ENCODE data around the gene DUSP10.

The DUSP10 gene

DNA sequence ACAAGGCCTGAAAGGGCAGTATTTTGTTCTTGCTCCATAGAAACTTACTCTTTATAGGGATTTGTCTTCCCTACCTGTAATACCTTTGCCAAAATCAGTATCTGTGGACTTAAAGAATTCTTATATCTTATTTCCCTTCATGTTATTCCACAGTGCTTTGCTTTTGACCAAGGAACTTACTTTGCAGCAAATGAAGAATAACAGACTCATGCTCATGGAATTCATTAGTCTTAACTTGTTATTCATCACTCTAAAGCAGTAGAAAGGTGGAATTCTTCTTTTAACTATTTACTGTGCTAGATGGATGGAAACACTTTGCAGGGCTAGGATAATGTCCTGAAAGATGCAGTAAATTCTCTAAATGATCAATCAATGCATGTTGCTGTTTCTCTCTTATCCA lies 45.9 kb downstream of the DUSP10 start:
- TF ChIP-seq POLR2A (IDR thresholded peaks at IDR 0.05; ENCODE audit: low read depth, low read length): no peak
- DNase-seq (ENCODE audit: insufficient read length, low spot score): no peak
- FAIRE-seq: peak; percentile 83

DNA sequence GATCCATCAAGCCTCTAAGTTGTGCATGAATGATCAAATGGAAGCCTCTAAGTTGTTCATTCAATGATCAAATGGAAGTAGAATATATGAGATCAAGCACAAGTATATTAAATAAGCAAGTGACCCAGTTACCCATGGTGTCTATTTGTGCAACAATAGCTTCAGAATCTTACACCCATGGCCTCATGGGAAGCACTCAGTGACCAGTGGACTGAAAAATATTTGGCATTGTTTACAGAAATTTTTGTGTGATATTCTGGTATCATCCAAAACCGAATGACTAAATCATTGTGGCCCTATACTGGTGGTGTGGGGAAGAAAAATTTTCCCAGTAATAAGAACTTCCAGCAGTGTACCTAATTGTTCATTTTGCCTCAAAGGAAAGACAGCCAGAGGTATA lies 46.6 kb downstream of the DUSP10 start:
- FAIRE-seq: no peak
- TF ChIP-seq POLR2A (IDR thresholded peaks at IDR 0.05; ENCODE audit: low read depth, low read length): no peak
- DNase-seq (ENCODE audit: insufficient read length, low spot score): no peak

DNA sequence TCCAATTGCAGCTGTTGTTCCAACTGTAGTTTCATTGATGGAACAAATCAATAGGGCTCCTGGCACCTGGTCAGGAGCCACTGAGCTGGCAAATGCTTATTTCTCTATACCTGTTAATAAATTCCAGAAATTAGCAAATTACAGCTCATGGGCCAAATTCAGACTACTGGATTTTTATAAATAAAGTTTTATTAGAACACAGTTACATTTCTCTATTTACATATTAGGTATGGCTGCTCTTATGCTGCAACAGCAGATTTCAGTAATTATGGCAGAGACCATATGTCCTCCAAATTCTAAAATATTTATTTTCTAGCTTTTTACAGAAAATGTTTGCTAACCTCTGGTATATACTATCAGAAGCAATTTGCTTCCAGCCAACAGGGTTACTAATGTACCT lies 47.8 kb downstream of the DUSP10 start:
- FAIRE-seq: no peak
- TF ChIP-seq POLR2A (IDR thresholded peaks at IDR 0.05; ENCODE audit: low read depth, low read length): no peak
- DNase-seq (ENCODE audit: insufficient read length, low spot score): no peak

DNA sequence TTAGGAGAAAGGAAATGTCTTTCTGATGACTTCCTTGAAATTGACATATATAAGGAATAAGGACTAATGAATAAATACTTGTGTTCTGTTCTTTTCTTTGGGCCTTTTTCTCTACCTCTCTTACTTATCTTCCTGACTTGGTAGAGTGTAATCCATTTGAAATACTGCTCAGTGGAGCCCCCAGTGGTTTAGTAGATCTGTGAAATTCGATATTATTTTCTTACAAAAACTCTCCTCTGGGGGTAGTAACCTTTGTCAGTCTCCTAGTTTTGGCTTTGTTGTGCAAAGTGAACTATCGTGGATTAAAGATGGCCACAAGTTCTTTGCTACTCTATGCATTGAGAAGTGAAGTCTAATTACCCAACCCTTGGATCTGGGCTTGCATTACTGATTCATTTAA lies 48.8 kb downstream of the DUSP10 start:
- no peak for FAIRE-seq
- TF ChIP-seq POLR2A (IDR thresholded peaks at IDR 0.05; ENCODE audit: low read depth, low read length): no peak
- no peak for DNase-seq (ENCODE audit: insufficient read length, low spot score)

DNA sequence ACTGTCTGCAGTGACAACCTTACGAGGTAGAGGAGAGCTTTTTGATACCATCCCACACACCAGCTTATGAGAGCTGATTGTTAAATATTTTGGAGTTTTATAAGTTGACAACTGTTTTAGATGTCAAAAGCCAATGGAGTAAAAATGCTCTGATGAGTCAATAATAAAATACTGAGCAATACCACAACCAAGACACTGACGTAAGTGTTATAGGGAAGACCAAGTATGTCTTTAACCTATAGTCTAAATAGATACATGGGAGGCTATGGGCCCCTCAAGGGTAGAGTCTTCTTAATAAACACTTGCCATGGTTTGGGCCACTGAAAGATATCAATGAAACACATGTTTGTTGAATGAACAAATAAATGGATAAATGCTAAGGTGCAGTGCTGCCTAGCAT lies 49.2 kb downstream of the DUSP10 start:
- TF ChIP-seq POLR2A (IDR thresholded peaks at IDR 0.05; ENCODE audit: low read depth, low read length): no peak
- FAIRE-seq: no peak

DNA sequence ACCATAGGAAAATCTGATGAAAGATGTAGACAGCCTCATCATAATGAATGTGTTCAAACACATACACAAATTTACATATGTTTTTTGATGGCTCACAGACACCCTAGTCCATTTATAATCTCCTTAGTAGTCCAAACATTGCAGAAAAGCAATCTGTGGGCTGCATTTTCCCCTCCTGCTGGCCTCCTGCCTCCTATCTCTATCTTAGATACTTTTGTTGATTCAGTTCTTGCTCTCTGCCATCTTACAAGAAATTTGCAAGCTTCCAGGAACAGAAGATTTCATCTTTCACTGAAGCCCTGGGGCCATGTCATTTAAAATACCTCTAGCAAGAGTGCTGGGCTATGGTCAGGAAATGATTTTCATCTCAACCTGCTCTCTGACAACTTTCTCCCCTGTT lies 50.6 kb downstream of the DUSP10 start:
- FAIRE-seq (no peak), DNase-seq (ENCODE audit: insufficient read length, low spot score) (no peak)
- no peak for TF ChIP-seq POLR2A (IDR thresholded peaks at IDR 0.05; ENCODE audit: low read depth, low read length)

More for the DNA sequence above, 49.2 kb downstream of the DUSP10 start:
- DNase-seq (ENCODE audit: insufficient read length, low spot score): no peak

DNA sequence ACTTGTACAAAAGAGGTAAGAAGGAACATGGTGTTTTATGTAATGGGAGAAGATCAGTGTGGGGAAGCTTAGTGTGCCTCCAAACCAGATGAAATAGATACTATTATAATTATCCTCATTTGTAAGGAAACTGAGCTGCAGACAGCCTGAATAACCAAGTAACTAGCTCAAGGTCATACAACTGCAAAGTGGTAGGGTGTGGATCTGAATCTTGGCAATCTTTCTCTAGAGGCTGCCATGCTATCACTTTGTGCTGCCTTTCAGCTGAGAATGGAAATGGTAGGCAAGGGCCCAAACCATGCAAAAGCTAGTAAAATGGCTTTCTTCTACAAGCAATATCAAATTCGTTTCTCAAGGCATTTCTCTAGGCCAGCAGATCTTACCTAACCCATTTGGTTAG lies 51.0 kb downstream of the DUSP10 start:
- no peak for FAIRE-seq
- no peak for TF ChIP-seq POLR2A (IDR thresholded peaks at IDR 0.05; ENCODE audit: low read depth, low read length)
- no peak for DNase-seq (ENCODE audit: insufficient read length, low spot score)

DNA sequence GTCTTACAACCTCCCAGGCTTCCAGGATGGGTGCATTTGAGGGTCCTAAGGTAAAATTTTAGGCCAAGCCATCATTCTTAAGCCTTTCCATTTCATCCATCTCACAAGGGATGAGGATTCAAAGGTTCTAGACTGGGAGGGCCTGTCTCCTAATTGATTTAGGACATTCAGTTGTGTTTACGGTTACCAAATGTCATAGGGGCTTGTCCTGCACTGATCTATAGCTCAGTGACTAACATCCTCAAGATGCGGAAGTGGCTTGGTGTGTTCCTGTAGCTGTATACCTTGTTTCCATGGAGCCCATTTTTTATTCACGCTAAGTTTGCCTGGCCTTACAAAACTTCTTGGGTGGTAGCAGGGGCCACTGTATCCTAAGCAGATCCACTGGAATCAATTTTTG lies 52.8 kb downstream of the DUSP10 start:
- TF ChIP-seq POLR2A (IDR thresholded peaks at IDR 0.05; ENCODE audit: low read depth, low read length): no peak
- DNase-seq (ENCODE audit: insufficient read length, low spot score): no peak
- FAIRE-seq: peak; percentile 33

DNA sequence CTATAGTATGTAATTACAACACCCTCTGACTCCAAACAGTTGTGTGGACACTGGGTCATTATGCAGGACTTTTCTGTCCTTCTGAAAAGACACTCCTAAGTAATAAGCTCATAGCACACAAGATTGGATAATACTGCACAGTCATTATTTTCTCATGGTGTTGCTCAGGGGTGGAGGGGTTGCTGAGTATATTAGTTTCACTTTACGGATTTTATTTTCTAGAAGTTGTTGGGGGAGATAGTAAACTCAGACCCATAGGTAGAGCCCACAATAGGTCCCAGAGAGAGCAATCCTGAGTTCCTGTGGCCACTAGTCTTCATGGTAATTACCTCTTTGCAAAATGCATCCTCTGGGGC lies 53.4 kb downstream of the DUSP10 start:
- DNase-seq (ENCODE audit: insufficient read length, low spot score) (no peak), FAIRE-seq (no peak)
- no peak for TF ChIP-seq POLR2A (IDR thresholded peaks at IDR 0.05; ENCODE audit: low read depth, low read length)

DNA sequence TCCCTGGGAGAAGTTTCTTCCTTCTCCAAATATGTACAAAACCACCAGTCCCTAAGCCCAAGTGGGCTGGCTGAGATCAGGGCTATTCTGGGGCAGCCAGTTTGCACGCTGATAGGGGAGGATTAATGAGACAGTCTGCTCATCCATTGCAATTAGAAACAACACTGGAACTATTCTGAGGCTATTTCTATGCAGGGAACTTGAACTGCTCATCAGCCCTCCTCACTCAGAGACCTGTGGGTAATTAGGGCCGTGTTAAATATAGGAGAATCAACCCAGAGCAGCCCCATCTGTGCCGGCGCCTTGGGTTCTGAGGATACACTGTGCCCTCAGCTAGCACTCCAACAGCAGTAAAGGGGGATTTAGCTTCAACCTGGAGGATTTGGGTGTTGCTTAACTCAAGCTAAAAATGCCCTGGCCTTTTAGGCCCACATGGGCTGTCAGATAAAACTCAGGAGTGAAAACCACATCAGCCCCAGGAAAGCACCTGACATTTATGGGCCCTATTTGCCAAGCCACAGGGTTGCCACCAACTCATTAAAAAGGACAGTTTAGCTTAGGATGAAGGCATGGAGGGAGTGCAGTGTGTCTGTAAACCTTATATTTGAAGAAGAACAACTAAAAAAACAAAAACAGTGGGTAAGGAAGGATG lies 53.9 kb downstream of the DUSP10 start:
- no peak for TF ChIP-seq POLR2A (IDR thresholded peaks at IDR 0.05; ENCODE audit: low read depth, low read length)
- no peak for FAIRE-seq
- no peak for DNase-seq (ENCODE audit: insufficient read length, low spot score)

DNA sequence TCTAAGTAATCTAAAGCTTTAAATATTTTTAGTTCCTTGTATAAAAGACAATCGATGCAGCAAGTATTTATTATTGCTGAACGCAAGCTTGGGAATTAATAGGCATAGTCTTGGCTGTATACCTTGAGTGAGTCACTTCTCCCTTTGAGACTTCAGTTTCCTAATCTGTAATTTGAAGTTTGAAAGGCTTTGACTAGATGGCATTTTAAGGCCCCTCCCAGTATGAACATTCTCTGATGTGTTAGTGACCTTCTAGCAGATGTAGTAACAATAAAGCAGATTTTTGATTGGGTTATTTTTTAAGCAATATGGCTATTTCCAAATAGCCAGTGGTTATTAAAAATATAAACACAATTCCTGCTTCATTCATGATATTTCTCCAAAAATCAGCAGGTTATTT lies 58.2 kb downstream of the DUSP10 start:
- no peak for TF ChIP-seq POLR2A (IDR thresholded peaks at IDR 0.05; ENCODE audit: low read depth, low read length)
- DNase-seq (ENCODE audit: insufficient read length, low spot score): no peak
- FAIRE-seq: no peak

DNA sequence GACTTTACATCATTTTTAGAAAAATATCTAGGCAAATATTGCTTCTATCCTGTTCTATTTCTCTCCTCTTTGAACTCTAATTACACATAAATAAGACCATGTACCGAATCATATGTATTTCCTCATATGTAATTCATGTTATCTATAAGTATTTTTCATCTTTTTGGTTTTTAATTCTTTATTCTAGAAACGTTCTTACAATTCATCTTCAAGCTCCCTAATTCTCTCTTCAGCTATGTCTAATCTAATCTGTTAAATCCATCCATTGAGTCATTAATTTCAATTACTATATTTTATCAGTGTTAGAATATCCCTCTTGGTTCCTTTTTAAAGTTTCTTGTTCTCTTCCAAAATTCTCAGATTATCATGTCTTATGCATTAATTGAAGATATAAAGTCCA lies 61.8 kb downstream of the DUSP10 start:
- TF ChIP-seq POLR2A (IDR thresholded peaks at IDR 0.05; ENCODE audit: low read depth, low read length): no peak
- FAIRE-seq (no peak), DNase-seq (ENCODE audit: insufficient read length, low spot score) (no peak)

DNA sequence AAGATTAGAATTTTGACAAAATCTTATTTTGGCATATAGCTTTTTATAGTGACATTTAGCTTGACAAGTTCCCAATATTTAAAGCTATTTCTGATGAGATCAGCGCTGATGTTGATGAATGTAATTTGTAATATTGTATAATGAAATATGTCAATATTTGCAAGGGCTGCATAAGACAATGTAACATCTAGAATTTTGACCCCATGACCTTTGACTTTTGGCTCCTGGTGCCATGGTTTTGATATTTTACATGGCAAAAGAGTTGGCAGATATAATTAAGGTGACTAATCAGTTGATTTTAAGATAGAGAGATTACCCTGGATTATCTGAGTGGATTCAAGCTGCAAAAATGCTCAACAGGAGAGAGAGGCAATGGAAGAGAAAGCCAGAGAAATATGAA lies 63.9 kb downstream of the DUSP10 start:
- no peak for DNase-seq (ENCODE audit: insufficient read length, low spot score)
- no peak for TF ChIP-seq POLR2A (IDR thresholded peaks at IDR 0.05; ENCODE audit: low read depth, low read length)
- FAIRE-seq: no peak

DNA sequence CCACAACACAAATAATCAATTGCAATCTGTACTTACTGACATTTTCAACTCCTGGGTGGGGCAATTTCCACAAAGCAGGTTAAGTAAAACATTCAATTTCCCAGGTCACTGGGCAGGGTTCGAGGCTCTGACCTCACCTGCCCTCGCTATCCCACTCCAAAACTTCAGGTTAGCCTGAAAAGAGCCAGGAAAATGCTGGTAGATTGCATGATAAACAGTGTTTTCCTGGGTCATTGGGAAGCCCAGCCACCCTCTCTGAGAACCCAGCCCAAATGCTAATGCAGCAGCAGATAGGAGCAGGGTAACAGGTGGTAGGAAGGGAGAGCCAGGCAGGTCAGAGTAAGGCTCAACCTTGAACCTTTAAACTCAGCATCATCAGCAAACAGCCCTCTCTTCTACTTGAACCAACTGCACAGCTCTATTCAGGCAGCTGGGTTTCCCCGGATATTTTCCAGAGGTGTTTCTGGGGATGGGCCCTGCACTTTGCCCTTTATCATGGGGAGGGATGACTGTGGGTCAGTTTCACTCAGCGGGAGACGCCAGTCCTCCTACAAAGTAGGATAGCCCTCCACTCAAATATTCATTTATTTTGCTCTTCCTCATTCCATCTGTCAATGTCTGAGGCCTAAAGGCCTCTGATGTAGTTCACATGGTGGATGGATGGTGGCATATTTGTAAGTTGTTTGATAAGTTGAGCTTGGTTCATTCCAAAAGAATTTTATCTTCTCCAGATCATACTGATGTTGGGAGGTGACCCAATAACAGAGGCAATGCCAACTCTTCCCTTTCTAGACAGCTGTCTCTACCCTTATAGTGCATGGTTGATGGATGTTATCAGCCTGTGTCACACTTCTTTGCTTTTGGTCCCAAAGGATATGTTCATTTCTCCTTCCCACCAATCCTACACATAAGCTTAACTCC lies 65.7 kb downstream of the DUSP10 start:
- peak; percentile 33 for FAIRE-seq
- no peak for TF ChIP-seq POLR2A (IDR thresholded peaks at IDR 0.05; ENCODE audit: low read depth, low read length)
- no peak for DNase-seq (ENCODE audit: insufficient read length, low spot score)

DNA sequence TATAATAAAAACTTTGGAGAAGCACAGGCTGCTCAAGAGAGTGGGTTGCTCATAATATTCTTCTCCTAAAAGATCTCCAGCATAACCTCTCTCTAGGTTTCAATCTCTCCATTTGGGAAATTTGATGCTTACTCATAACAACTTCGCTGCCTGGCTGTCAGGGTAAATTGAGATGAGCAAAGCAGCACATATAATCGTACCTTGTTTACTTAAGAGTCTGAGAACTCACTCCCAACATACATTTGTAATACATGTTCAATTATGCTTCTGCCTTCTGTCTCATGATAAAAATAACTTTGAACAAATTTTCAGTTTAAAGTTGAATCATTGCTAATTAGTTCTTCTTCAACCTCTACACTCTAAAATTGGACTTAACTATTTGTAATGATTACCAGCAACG lies 68.9 kb downstream of the DUSP10 start:
- no peak for FAIRE-seq
- TF ChIP-seq POLR2A (IDR thresholded peaks at IDR 0.05; ENCODE audit: low read depth, low read length): no peak
- no peak for DNase-seq (ENCODE audit: insufficient read length, low spot score)
